Subcutaneous adipose tissue (tissue), 4 donors: ENCODE data around the gene RHOB. TPM values are rescaled to one million over a fixed set of nuclear protein-coding genes. Genes with fewer than 3 reads are reported as not detected.

Source experiments
- CTCF ChIP-seq: fragments of 450-650 bp; IDR thresholded peaks from one replicate; pipeline ENCODE4 v1.5.1; 2016; ENCODE audit warnings: low read depth, mild to moderate bottlenecking, control low read depth, antibody characterized with exemption, moderate library complexity
- total RNA-seq, 4 donors: library from RNA; depleted of rRNA; stranded (reverse); fragments of >200 nt; gene quantifications; one replicate each; pipeline ENCODE4 v1.1.0, GENCODE V29; 2016

The RHOB gene
- 1,000 to 10,000 TPM in 1 of 4 donors, 100 to 1,000 TPM in 3; 435 to 1,054 (median 650) TPM for total RNA-seq

GRCh38 chr2:20446917-20447436 lies at the start of gene RHOB:
RHOB (plus strand) TSS chr2:20447074; CDS start chr2:20447466, 392 bp downstream.
- TF ChIP-seq CTCF, result no peak

DNA sequence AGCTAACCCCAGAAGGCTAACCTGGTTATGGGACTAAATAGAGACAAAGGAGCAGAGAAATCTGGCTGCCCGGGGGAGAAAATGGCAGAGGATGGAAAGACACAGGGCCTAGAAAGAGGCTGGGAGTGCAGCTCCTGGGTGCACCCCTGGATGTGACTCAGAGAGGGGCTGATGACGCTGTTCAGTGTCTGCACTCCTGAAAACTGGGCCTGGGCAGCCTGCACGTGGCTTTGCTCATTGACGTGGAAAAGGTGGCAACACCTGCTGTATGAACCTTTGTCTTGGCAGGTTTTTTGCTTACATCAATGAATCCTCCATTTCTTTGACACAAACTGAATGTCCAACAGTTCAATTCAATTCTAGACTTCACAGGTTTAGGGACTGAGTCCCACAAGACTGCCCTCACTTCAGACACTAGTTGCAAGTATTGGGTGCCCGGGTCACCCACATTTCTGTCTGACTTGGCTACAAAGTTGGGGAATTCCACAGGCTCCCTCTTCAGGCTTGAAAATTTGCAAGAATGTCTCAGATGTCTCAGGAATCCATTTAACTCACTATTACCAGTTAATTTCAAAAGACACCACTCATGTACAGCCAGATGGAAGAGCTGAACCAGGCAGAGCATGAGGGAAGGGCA lies 48.9 kb upstream of the RHOB start:
- no peak for TF ChIP-seq CTCF

- no peak for TF ChIP-seq CTCF
Observed at GRCh38 chr2:20398956-20399567, 47.8 kb upstream of the RHOB start.

DNA sequence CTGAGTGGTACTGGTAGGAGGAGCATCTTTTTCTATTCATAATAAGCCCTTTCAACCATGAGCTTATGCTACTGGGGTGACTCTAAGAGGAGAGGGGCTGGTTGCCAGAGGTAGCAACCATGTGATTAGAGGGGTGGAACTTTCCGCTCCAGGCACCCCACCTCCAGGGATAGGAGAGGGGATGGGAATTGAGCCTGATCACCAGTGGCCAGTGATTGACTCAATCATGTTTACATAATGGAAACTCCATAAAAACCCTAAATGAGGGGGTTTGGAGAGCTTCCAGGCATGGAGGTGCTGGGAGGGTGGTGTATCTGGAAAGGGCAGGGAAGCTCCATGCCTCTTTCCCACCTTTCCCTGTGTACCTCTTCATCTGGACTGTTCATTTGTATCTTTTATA lies 46.6 kb upstream of the RHOB start:
- no peak for TF ChIP-seq CTCF

- no peak for TF ChIP-seq CTCF
Observed at GRCh38 chr2:20400787-20401488, 45.9 kb upstream of the RHOB start.

DNA sequence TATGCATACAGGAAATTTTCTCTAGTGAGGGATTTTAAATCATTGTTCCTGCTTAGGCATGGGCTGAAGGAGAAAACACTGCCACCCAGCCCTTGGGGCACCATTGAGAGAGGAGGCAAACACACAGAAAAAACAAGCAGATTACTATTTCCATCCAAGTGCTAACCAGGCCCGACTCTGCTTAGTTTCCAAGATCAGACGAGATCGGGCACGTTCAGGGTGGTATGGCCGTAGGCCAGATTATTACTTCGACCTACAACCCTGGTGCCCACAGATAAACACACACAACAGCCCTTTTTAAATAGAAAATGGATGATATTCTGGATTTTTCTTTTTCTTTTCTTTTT lies 45.4 kb upstream of the RHOB start:
- TF ChIP-seq CTCF, result no peak

DNA sequence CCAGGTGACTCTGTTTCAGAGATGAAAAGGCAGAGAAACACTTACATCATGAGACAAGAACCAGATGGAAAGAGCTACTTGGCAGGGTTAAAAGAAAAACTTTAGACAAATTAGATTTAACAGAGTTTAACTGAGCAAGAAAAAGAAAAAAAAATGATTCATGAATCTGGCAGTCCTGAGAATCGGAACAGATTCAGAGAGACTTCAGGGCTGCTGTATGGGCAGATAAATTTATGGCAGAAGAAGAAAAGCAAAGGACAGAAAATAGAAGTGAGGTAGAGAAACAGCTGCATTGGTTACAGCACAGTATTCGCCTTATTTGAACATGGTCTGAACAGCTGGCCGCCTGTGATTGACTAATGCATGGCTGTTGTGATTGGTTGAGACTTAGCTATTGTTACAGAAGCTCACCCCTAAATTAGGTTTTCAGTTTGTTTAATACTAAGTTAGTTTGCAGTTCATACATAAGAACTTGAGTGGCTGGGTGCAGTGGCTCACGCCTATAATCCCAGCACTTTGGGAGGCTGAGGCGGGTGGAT lies 43.0 kb upstream of the RHOB start:
- no peak for TF ChIP-seq CTCF
